Activated CD8-positive, alpha-beta T cell treated with anti-CD3 and anti-CD28 coated beads for 36 hours (primary cell): ENCODE results near the gene SSBP3. TPM values are rescaled to one million over a fixed set of nuclear protein-coding genes. Genes with fewer than 3 reads are reported as not detected.
A peak's percentile ranks its signal among the peaks of the same experiment; 100 is the strongest.

Experiments used
- ATAC-seq: fragments of 200-7000 bp; cut with Tn5 transposase; one replicate; pipeline ENCODE4 v1.10.0; 2021; ENCODE audit warnings: mild to moderate bottlenecking, moderate library complexity
- CTCF ChIA-PET: fragments of 350-600 bp; sonication (Branson Sonifier 250); formaldehyde crosslinking; loops from one replicate; lab custom pipeline; 2021; ENCODE audit warnings: antibody characterized with exemption; lab: Charles Lee
- POLR2A ChIA-PET: fragments of 350-600 bp; sonication (Branson Sonifier 250); formaldehyde crosslinking; loops from one replicate; lab custom pipeline; 2021; ENCODE audit warnings: antibody characterized with exemption; lab: Charles Lee
- DNase-seq: peaks from one replicate; pipeline ENCODE4 v3.0.0-alpha.2; 2020
- H3K27ac Mint-ChIP-seq: one replicate; pipeline ENCODE4 v1.8.0; 2021; ENCODE audit warnings: mild to moderate bottlenecking, mixed read lengths
- H3K27me3 Mint-ChIP-seq: one replicate; pipeline ENCODE4 v1.8.0; 2021; ENCODE audit warnings: mixed read lengths
- H3K36me3 Mint-ChIP-seq: one replicate; pipeline ENCODE4 v1.8.0; 2021; ENCODE audit warnings: low read depth, mixed read lengths
- H3K4me1 Mint-ChIP-seq: one replicate; pipeline ENCODE4 v1.8.0; 2021; ENCODE audit warnings: low read depth, mixed read lengths
- H3K4me3 Mint-ChIP-seq: one replicate; pipeline ENCODE4 v1.8.0; 2021; ENCODE audit warnings: mild to moderate bottlenecking, moderate library complexity, mixed read lengths
- H3K9me3 Mint-ChIP-seq: one replicate; pipeline ENCODE4 v1.8.0; 2021; ENCODE audit warnings: mixed read lengths
- CTCF ChIP-seq: fragments of 200-600 bp; IDR thresholded peaks from one replicate; pipeline ENCODE4 v1.8.0; 2022; ENCODE audit warnings: antibody characterized with exemption, mild to moderate bottlenecking
- intact Hi-C: fragments of 100-400 bp; cut with micrococcal nuclease; formaldehyde crosslinking; loops from one replicate; pipeline ENCODE4 v1.10.0; 2022
- total RNA-seq, 2 experiments: library from RNA; stranded (reverse); gene quantifications; one replicate each; pipeline ENCODE4 v1.2.3, GENCODE V29; 2021

SSBP3 gene
- total RNA-seq, 2 experiments from 2014 or later: 62.6 to 67.8 TPM

GRCh38 chr1:54272134-54272533 lies 134.1 kb downstream of the SSBP3 start:
- H3K4me1 Mint-ChIP-seq: peaks cover 35% of the 10 kb centered on the region
- H3K36me3 Mint-ChIP-seq: peaks cover 4% of the 10 kb centered on the region
- H3K9me3 Mint-ChIP-seq: no peaks in the 10 kb centered on the region
- intact Hi-C loops: no loop called here
- H3K27ac Mint-ChIP-seq: no peak overlapping the region
- no peaks in the 10 kb centered on the region for H3K27me3 Mint-ChIP-seq
- no peak for ATAC-seq
- ChIA-PET CTCF (interaction anchor here (0.7 to 1.3 kb wide), 2 partner anchors 16 to 217 kb away, joined by 3 to 4 read pairs; no protein-coding TSS in a partner anchor), POLR2A (interaction anchor here (0.6 kb wide), 1 partner anchor 31 kb away, joined by 3 read pairs; no protein-coding TSS in a partner anchor)
- no peak for DNase-seq
- no peak for TF ChIP-seq CTCF
- no peak overlapping the region for H3K4me3 Mint-ChIP-seq

GRCh38 chr1:54271341-54271740 lies 134.9 kb downstream of the SSBP3 start:
- ChIA-PET CTCF (interaction anchor here (0.7 to 2.2 kb wide), 4 partner anchors 17 to 218 kb away, joined by 3 to 10 read pairs (median 4); no protein-coding TSS in a partner anchor), POLR2A (interaction anchor here (1.2 to 1.6 kb wide), 2 partner anchors 13 to 133 kb away, joined by 3 to 5 read pairs; no protein-coding TSS in a partner anchor)
- DNase-seq: no peak
- no peak for ATAC-seq
- Mint-ChIP-seq H3K27me3 (no peaks in the 10 kb centered on the region), H3K36me3 (no peaks in the 10 kb centered on the region), H3K4me1 (peaks cover 28% of the 10 kb centered on the region), H3K27ac (no peak overlapping the region), H3K9me3 (no peaks in the 10 kb centered on the region), H3K4me3 (no peak overlapping the region)
- intact Hi-C loops: no loop called here
- TF ChIP-seq CTCF: no peak

- intact Hi-C loops: no loop called here
- Mint-ChIP-seq H3K4me3 (no peak overlapping the region), H3K27ac (no peak overlapping the region), H3K27me3 (no peaks in the 10 kb centered on the region), H3K4me1 (peaks cover 26% of the 10 kb centered on the region), H3K9me3 (no peaks in the 10 kb centered on the region), H3K36me3 (no peaks in the 10 kb centered on the region)
- ChIA-PET POLR2A (interaction anchor here (0.6 to 1.6 kb wide), 4 partner anchors 13 to 134 kb away, joined by 3 to 5 read pairs (median 4); partner anchors contain the start of genes CYB5RL and MRPL37), CTCF (interaction anchor here (0.7 to 2.2 kb wide), 5 partner anchors 17 to 219 kb away, joined by 3 to 10 read pairs (median 4); no protein-coding TSS in a partner anchor)
- DNase-seq (peak; percentile 47), ATAC-seq (peak; percentile 59)
- no peak for TF ChIP-seq CTCF
Measured at GRCh38 chr1:54270543-54270942, 135.7 kb downstream of the SSBP3 start.

GRCh38 chr1:54268762-54269297 lies 137.4 kb downstream of the SSBP3 start:
- POLR2A ChIA-PET: interaction anchor here (0.6 to 1.6 kb wide), 3 partner anchors 18 to 69 kb away, joined by 3 to 5 read pairs (median 3); partner anchors contain the start of genes CYB5RL and MRPL37
- Mint-ChIP-seq H3K4me1 (peaks cover 18% of the 10 kb centered on the region), H3K36me3 (no peaks in the 10 kb centered on the region), H3K9me3 (no peaks in the 10 kb centered on the region), H3K27me3 (no peaks in the 10 kb centered on the region), H3K27ac (no peak overlapping the region), H3K4me3 (no peak overlapping the region)
- CTCF ChIA-PET: interaction anchor here (1.1 kb wide), 1 partner anchor 161 kb away, joined by 3 read pairs; no protein-coding TSS in a partner anchor
- DNase-seq (no peak), ATAC-seq (no peak)
- intact Hi-C loops: no loop called here
- TF ChIP-seq CTCF: no peak
